Neural crest cell (in vitro differentiated cells): ENCODE data around the gene PTPRM. TPM values are rescaled to one million over a fixed set of nuclear protein-coding genes. Genes with fewer than 3 reads are reported as not detected.

Source experiments
- DNase-seq: peaks from one replicate; pipeline ENCODE4 v3.0.0; 2021; ENCODE audit warnings: low read depth, mixed read lengths, low spot score
- H3K27ac Mint-ChIP-seq: one replicate; pipeline ENCODE4 v1.8.0; 2021; ENCODE audit warnings: mild to moderate bottlenecking, mixed read lengths; ENCODE audit not compliant: unreplicated experiment
- H3K27me3 Mint-ChIP-seq: 2 replicates; pipeline ENCODE4 v1.8.0; 2021; ENCODE audit warnings: low read depth, mild to moderate bottlenecking, mixed read lengths
- H3K36me3 Mint-ChIP-seq: 2 replicates; pipeline ENCODE4 v1.8.0; 2021; ENCODE audit warnings: low read depth, mild to moderate bottlenecking, mixed read lengths
- H3K4me1 Mint-ChIP-seq: 2 replicates; pipeline ENCODE4 v1.8.0; 2021; ENCODE audit warnings: mixed read lengths
- H3K4me3 Mint-ChIP-seq: one replicate; pipeline ENCODE4 v1.8.0; 2021; ENCODE audit warnings: mild to moderate bottlenecking, mixed read lengths
- H3K9me3 Mint-ChIP-seq: 2 replicates; pipeline ENCODE4 v1.8.0; 2021; ENCODE audit warnings: mixed read lengths
- total RNA-seq: library from RNA; stranded (reverse); gene quantifications from 2 replicates; pipeline ENCODE4 v1.2.1, GENCODE V29; 2021
- TF ChIP-seq, protein P1 (sequence below): fragments of 200-600 bp; sonication (generic); conservative IDR thresholded peaks from 2 replicates; pipeline ENCODE4 v1.5.0; 2021; ENCODE audit warnings: antibody characterized with exemption, mild to moderate bottlenecking

Gene PTPRM
- total RNA-seq, 1 donor from 2014 or later, result 7.7 TPM

DNA sequence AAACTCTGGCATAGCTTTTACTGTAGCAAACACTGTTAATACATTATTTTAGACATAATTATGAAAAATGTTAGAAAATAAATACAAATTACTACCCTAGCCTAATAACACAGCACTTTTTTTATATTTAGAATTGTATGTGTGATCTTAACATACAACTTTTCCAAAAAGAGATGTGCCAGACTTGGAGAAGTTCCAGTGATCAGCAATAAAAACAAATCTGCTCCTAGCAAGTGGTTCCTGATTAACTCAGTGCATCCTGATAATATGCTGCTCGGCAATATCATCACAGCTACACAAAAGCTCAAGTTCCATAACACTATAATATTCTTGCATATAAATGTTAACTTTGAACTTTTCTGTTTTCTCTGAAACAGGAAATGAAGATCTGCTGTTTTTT is 22.4 kb upstream of the PTPRM start:
- H3K27ac Mint-ChIP-seq, result no peak overlapping the region
- no peak for DNase-seq
- no peaks in the 10 kb centered on the region for H3K27me3 Mint-ChIP-seq
- H3K4me1 Mint-ChIP-seq, result no peaks in the 10 kb centered on the region
- H3K36me3 Mint-ChIP-seq, result no peaks in the 10 kb centered on the region
- TF ChIP-seq, protein P1, sequence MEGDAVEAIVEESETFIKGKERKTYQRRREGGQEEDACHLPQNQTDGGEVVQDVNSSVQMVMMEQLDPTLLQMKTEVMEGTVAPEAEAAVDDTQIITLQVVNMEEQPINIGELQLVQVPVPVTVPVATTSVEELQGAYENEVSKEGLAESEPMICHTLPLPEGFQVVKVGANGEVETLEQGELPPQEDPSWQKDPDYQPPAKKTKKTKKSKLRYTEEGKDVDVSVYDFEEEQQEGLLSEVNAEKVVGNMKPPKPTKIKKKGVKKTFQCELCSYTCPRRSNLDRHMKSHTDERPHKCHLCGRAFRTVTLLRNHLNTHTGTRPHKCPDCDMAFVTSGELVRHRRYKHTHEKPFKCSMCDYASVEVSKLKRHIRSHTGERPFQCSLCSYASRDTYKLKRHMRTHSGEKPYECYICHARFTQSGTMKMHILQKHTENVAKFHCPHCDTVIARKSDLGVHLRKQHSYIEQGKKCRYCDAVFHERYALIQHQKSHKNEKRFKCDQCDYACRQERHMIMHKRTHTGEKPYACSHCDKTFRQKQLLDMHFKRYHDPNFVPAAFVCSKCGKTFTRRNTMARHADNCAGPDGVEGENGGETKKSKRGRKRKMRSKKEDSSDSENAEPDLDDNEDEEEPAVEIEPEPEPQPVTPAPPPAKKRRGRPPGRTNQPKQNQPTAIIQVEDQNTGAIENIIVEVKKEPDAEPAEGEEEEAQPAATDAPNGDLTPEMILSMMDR, result no peak
- H3K9me3 Mint-ChIP-seq, result peaks cover 5% of the 10 kb centered on the region
- no peak overlapping the region for H3K4me3 Mint-ChIP-seq

DNA sequence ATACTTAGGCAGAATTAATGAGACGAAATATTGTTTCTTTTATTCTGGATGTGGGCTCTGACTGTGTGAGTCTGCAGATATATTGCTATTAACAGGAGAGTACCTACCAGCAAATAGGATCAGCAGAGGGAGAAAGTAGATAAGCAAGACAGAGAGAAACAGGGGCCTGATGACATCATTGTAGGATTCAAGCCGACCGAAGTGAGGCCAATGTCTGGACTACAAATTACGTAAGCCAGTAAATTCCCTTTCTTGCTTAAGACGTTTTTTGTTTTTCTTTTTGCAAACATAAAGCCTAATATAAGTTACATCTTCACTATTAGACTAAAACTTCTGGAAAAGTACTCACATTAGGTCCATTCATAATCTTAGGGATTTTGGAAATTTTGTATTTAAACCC is 21.4 kb upstream of the PTPRM start:
- Mint-ChIP-seq H3K9me3 (peaks cover 5% of the 10 kb centered on the region), H3K4me3 (no peak overlapping the region), H3K36me3 (no peaks in the 10 kb centered on the region), H3K4me1 (no peaks in the 10 kb centered on the region), H3K27ac (no peak overlapping the region), H3K27me3 (no peaks in the 10 kb centered on the region)
- TF ChIP-seq, protein P1, result no peak
- DNase-seq, result no peak

DNA sequence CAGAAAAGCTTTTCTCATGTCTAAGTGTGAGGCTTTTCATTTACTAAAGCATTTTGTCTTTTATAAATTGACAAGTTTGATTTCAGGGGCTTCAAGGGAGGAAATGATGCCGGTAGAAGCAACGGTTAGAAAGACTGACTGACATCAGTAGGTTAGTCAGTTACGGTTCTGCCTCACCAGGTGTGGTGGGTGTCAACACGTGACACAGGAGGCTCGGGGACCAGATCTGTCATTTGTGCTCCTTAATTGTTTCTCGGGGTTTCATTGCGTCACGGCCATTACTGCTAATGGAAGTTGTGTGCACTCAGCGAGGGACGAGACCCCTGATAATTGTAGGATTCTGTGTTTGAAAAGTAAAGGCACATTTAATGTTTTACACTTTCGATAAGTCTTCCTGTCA is 18.9 kb upstream of the PTPRM start:
- Mint-ChIP-seq H3K27me3 (no peaks in the 10 kb centered on the region), H3K36me3 (no peaks in the 10 kb centered on the region), H3K9me3 (no peaks in the 10 kb centered on the region), H3K4me3 (no peak overlapping the region), H3K27ac (no peak overlapping the region), H3K4me1 (no peaks in the 10 kb centered on the region)
- no peak for DNase-seq
- TF ChIP-seq, protein P1, result no peak

DNA sequence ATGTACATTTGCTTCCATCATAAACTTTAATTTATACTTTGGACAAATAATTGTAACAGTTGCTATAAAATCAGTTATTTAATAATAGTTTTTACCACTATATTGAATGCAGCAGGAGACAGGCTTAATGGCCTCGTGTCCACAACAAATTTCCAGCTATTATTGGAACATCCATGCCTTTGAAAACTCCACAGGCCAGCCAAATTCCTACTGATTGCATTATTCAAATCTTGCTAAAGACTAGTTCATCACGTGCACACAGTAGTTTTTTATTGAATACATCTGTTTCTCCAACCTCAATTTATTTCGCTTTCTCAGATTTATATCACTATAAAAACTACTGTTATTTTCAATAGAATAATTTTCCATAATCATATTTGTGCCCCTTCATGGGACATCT is 18.4 kb upstream of the PTPRM start:
- Mint-ChIP-seq H3K9me3 (no peaks in the 10 kb centered on the region), H3K27ac (no peak overlapping the region), H3K36me3 (no peaks in the 10 kb centered on the region), H3K27me3 (no peaks in the 10 kb centered on the region), H3K4me3 (no peak overlapping the region), H3K4me1 (no peaks in the 10 kb centered on the region)
- TF ChIP-seq, protein P1, result no peak
- DNase-seq, result no peak

DNA sequence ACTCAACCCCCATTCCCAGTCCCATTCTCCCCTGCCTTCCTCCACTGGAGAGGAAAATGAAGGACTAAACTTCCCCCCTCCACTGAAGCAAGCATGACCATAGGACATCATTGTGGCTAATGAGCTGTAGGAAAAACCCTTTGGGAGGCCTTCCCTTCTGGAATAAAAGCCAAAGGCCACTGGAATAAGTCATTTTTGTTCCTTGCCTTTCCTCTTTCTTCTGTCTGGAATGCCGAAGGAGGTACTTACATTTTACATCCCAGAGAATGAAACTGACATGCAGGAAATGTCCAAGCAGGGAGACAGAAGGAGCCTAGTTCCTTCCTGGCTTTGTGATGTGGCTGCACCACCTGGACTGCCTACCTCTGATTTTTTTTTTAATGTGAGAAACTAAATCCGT is 9.1 kb upstream of the PTPRM start:
- Mint-ChIP-seq H3K36me3 (no peaks in the 10 kb centered on the region), H3K9me3 (no peaks in the 10 kb centered on the region), H3K27me3 (peaks cover under 1% of the 10 kb centered on the region), H3K4me3 (no peak overlapping the region), H3K4me1 (no peaks in the 10 kb centered on the region), H3K27ac (no peak overlapping the region)
- TF ChIP-seq, protein P1, result no peak
- no peak for DNase-seq

DNA sequence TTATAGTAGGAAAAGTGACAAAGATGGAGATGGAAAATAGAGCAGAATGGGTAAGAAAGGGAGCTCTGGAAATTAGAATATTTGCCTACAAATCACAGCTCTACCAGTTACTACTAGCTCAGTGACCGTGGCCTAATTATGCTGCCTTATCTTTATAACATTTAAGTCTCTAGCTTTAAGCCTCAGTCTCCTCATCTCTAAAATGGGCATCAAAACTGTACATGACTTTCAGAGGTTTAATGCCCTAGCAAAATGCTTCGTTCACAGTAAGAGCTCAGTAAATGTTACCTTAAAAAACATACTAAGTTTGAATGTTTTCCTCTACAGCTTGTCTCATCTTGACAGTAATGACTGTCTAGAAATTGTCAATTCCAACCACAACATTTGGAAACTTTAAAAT is 8.3 kb upstream of the PTPRM start:
- Mint-ChIP-seq H3K4me1 (no peaks in the 10 kb centered on the region), H3K4me3 (no peak overlapping the region)
- TF ChIP-seq, protein P1, result no peak

More for the DNA sequence above, 8.3 kb upstream of the PTPRM start:
- H3K27me3 Mint-ChIP-seq, result peaks cover 2% of the 10 kb centered on the region
- no peaks in the 10 kb centered on the region for H3K9me3 Mint-ChIP-seq
- no peak overlapping the region for H3K27ac Mint-ChIP-seq
- no peak for DNase-seq
- no peaks in the 10 kb centered on the region for H3K36me3 Mint-ChIP-seq
